Progenitor cell of endocrine pancreas (in vitro differentiated cells): Measurements from ENCODE around the gene GID8. TPM values are rescaled to one million over a fixed set of nuclear protein-coding genes. Genes with fewer than 3 reads are reported as not detected.
A peak's percentile ranks its signal among the peaks of the same experiment; 100 is the strongest.

Experiments
- DNase-seq: peaks from one replicate; pipeline ENCODE4 v3.0.0; 2021; ENCODE audit warnings: low spot score; ENCODE audit not compliant: unreplicated experiment
- H3K27ac Mint-ChIP-seq: 2 replicates; pipeline ENCODE4 v1.8.0; 2021; ENCODE audit warnings: mild to moderate bottlenecking, moderate library complexity, mixed read lengths
- H3K27me3 Mint-ChIP-seq: 2 replicates; pipeline ENCODE4 v1.8.0; 2021; ENCODE audit warnings: mixed read lengths
- H3K36me3 Mint-ChIP-seq: 2 replicates; pipeline ENCODE4 v1.8.0; 2022; ENCODE audit warnings: mixed read lengths; ENCODE audit not compliant: insufficient read depth
- H3K4me1 Mint-ChIP-seq: 2 replicates; pipeline ENCODE4 v1.8.0; 2021; ENCODE audit warnings: low read depth, mixed read lengths
- H3K4me3 Mint-ChIP-seq: 2 replicates; pipeline ENCODE4 v1.8.0; 2021; ENCODE audit warnings: low read depth, mild to moderate bottlenecking, moderate library complexity, mixed read lengths
- H3K9me3 Mint-ChIP-seq: 2 replicates; pipeline ENCODE4 v1.8.0; 2021; ENCODE audit warnings: low read depth, mixed read lengths
- CTCF ChIP-seq: fragments of 200-600 bp; sonication (generic); IDR thresholded peaks from one replicate; pipeline ENCODE4 v1.5.0; 2021; ENCODE audit warnings: antibody characterized with exemption, mild to moderate bottlenecking; ENCODE audit not compliant: unreplicated experiment
- long read RNA-seq: library from polyadenylated mRNA; unstranded; transcript quantifications from one replicate; pipeline ENCODE4 v2.0.0, GENCODE V29; 2020
- total RNA-seq: library from RNA; stranded (reverse); gene quantifications from 2 replicates; pipeline ENCODE4 v1.2.1, GENCODE V29; 2021

GID8 gene
- 66.7 and 71.6 TPM in 2 replicates for total RNA-seq
- long read RNA-seq, full-length matches to known transcripts, result 95 of 159 reads
- long read RNA-seq, partial matches to known transcripts, result 57 of 159 reads
- long read RNA-seq, other reads (novel, unspliced or antisense), result 7 of 159 reads

- TF ChIP-seq CTCF, result no peak
- peak within 1 kb of the TSS; percentile 99 for H3K27ac Mint-ChIP-seq
- no peaks in the 10 kb centered on the region for H3K27me3 Mint-ChIP-seq
- H3K36me3 Mint-ChIP-seq, result peaks cover 5% of the 10 kb centered on the region
- no peaks in the 10 kb centered on the region for H3K9me3 Mint-ChIP-seq
- DNase-seq, result peak; percentile 43
- peak within 1 kb of the TSS; percentile 95 for H3K4me3 Mint-ChIP-seq
- H3K4me1 Mint-ChIP-seq, result peaks cover 15% of the 10 kb centered on the region
Measured at GRCh38 chr20:62938105-62938888, at the start of gene GID8. Gene GID8 (plus strand): TSS chr20:62938147. CDS start chr20:62941503, 3,356 bp downstream.

- peaks cover 27% of the 10 kb centered on the region for H3K36me3 Mint-ChIP-seq
- no peak for DNase-seq
- H3K27me3 Mint-ChIP-seq, result no peaks in the 10 kb centered on the region
- no peaks in the 10 kb centered on the region for H3K4me1 Mint-ChIP-seq
- no peak overlapping the region for H3K4me3 Mint-ChIP-seq
- no peak overlapping the region for H3K27ac Mint-ChIP-seq
- no peaks in the 10 kb centered on the region for H3K9me3 Mint-ChIP-seq
- TF ChIP-seq CTCF, result no peak
Measured at GRCh38 chr20:62888406-62888805, 49.5 kb upstream of the GID8 start.

GRCh38 chr20:62888910-62889309 is 49.0 kb upstream of the GID8 start:
- H3K36me3 Mint-ChIP-seq, result peaks cover 30% of the 10 kb centered on the region
- H3K4me3 Mint-ChIP-seq, result no peak overlapping the region
- H3K27me3 Mint-ChIP-seq, result no peaks in the 10 kb centered on the region

GRCh38 chr20:62889411-62889810 is 48.5 kb upstream of the GID8 start:
- no peaks in the 10 kb centered on the region for H3K27me3 Mint-ChIP-seq
- TF ChIP-seq CTCF, result no peak
- H3K4me3 Mint-ChIP-seq, result no peak overlapping the region
- H3K9me3 Mint-ChIP-seq, result no peaks in the 10 kb centered on the region
- H3K36me3 Mint-ChIP-seq, result peaks cover 35% of the 10 kb centered on the region
- no peak for DNase-seq
- H3K4me1 Mint-ChIP-seq, result no peaks in the 10 kb centered on the region
- H3K27ac Mint-ChIP-seq, result no peak overlapping the region

More at GRCh38 chr20:62888910-62889309, 49.0 kb upstream of the GID8 start:
- TF ChIP-seq CTCF, result no peak
- Mint-ChIP-seq H3K9me3 (no peaks in the 10 kb centered on the region), H3K4me1 (no peaks in the 10 kb centered on the region), H3K27ac (no peak overlapping the region)
- DNase-seq, result no peak

- DNase-seq, result no peak
- no peak overlapping the region for H3K27ac Mint-ChIP-seq
- TF ChIP-seq CTCF, result no peak
- peaks cover 35% of the 10 kb centered on the region for H3K36me3 Mint-ChIP-seq
- no peaks in the 10 kb centered on the region for H3K4me1 Mint-ChIP-seq
- no peaks in the 10 kb centered on the region for H3K9me3 Mint-ChIP-seq
- no peak overlapping the region for H3K4me3 Mint-ChIP-seq
- no peaks in the 10 kb centered on the region for H3K27me3 Mint-ChIP-seq
Measured at GRCh38 chr20:62889871-62890270, 48.1 kb upstream of the GID8 start.
